ENCODE data around the gene PRDM8.
"Not testable (repeated sequence)": the region's sequence is repeated elsewhere in the genome, so short reads cannot be mapped to it uniquely, and the experiment has no call there.

PRDM8 gene

GRCh38 chr4:80231180-80231579 lies 33.9 kb downstream of the PRDM8 start:
- no peak for DNase-seq

GRCh38 chr4:80232707-80233370 lies 35.5 kb downstream of the PRDM8 start:
- DNase-seq: no peak

- DNase-seq: no peak
Observed at GRCh38 chr4:80233390-80233789, 36.1 kb downstream of the PRDM8 start.

GRCh38 chr4:80235451-80235850 lies 38.1 kb downstream of the PRDM8 start:
- DNase-seq: no peak

GRCh38 chr4:80237992-80238391 lies 40.7 kb downstream of the PRDM8 start:
- no peak for DNase-seq

GRCh38 chr4:80239480-80240150 lies 42.3 kb downstream of the PRDM8 start:
- no peak for DNase-seq

GRCh38 chr4:80240976-80241375 lies 43.7 kb downstream of the PRDM8 start:
- DNase-seq: no peak

GRCh38 chr4:80243274-80244018 lies 46.1 kb downstream of the PRDM8 start:
- peak; percentile 12 for DNase-seq

- not testable (repeated sequence) for DNase-seq
Observed at GRCh38 chr4:80247484-80247883, 50.2 kb downstream of the PRDM8 start.

GRCh38 chr4:80249144-80249543 lies 51.8 kb downstream of the PRDM8 start:
- no peak for DNase-seq

- DNase-seq: no peak
Observed at GRCh38 chr4:80252427-80252826, 55.1 kb downstream of the PRDM8 start.

GRCh38 chr4:80252953-80253352 lies 55.6 kb downstream of the PRDM8 start:
- no peak for DNase-seq

- no peak for DNase-seq
Observed at GRCh38 chr4:80253510-80253909, 56.2 kb downstream of the PRDM8 start.

All from NCI-H2081 treated with DMSO at 0.1 percent for 48 hours (cell line).